Suprapubic skin (tissue), 4 donors: ENCODE measurements around the gene C12orf43. TPM values are rescaled to one million over a fixed set of nuclear protein-coding genes. Genes with fewer than 3 reads are reported as not detected.

ENCODE experiments used
- DNase-seq, 2 donors: peaks; one replicate each; pipeline ENCODE4 v3.0.0-alpha.2; 2019; ENCODE audit warnings: low spot score in 2 of 2
- H3K27ac ChIP-seq: fragments of 200-600 bp; sonication (generic); one replicate; pipeline ENCODE4 v1.5.1; 2019
- H3K27me3 ChIP-seq: fragments of 200-600 bp; sonication (generic); one replicate; pipeline ENCODE4 v1.5.1; 2019
- H3K36me3 ChIP-seq: fragments of 200-600 bp; sonication (generic); one replicate; pipeline ENCODE4 v1.5.1; 2019
- H3K4me1 ChIP-seq: fragments of 200-600 bp; sonication (generic); one replicate; pipeline ENCODE4 v1.5.1; 2019
- H3K4me3 ChIP-seq: fragments of 200-600 bp; sonication (generic); one replicate; pipeline ENCODE4 v1.5.1; 2019; ENCODE audit warnings: mild to moderate bottlenecking
- H3K9me3 ChIP-seq: fragments of 200-600 bp; sonication (generic); one replicate; pipeline ENCODE4 v1.5.1; 2019
- EP300 ChIP-seq: sonication (generic); formaldehyde crosslinking; IDR thresholded peaks from one replicate; pipeline ENCODE4 v1.6.1; 2017; ENCODE audit warnings: antibody characterized with exemption
- POLR2A ChIP-seq, 2 donors: fragments of 450-650 bp; IDR thresholded peaks; one replicate each; pipeline ENCODE4 v1.6.1; 2017; ENCODE audit warnings: antibody characterized with exemption in 2 of 2, mild to moderate bottlenecking in 2 of 2, moderate library complexity in 2 of 2
- POLR2AphosphoS5 ChIP-seq, 3 donors: sonication (generic); formaldehyde crosslinking; IDR thresholded peaks; one replicate each; pipeline ENCODE4 v1.6.1; 2017; ENCODE audit warnings: antibody characterized with exemption in 3 of 3
- WGBS: methylation state at CpG from one replicate; pipeline ENCODE4 v1.1.5; 2018; 5-methylcytosine and 5-hydroxymethylcytosine counted together
- total RNA-seq, 4 donors: library from RNA; depleted of rRNA; stranded (reverse); fragments of >200 nt; gene quantifications; one replicate each; pipeline ENCODE4 v1.1.0, GENCODE V29; 2016
- TF ChIP-seq, protein P1 (sequence below), 2 donors: fragments of 200-600 bp in 1 of 2; fragments of 450-650 bp in 1 of 2; sonication (generic) in 1 of 2; IDR thresholded peaks; one replicate each; pipeline ENCODE4 v1.5.1; 2016 to 2019; ENCODE audit warnings: antibody characterized with exemption in 2 of 2, mild to moderate bottlenecking in 1 of 2, moderate library complexity in 1 of 2

Gene C12orf43
- total RNA-seq, 4 donors from 2014 or later: 5.4 to 14.8 (median 7.1) TPM

DNA sequence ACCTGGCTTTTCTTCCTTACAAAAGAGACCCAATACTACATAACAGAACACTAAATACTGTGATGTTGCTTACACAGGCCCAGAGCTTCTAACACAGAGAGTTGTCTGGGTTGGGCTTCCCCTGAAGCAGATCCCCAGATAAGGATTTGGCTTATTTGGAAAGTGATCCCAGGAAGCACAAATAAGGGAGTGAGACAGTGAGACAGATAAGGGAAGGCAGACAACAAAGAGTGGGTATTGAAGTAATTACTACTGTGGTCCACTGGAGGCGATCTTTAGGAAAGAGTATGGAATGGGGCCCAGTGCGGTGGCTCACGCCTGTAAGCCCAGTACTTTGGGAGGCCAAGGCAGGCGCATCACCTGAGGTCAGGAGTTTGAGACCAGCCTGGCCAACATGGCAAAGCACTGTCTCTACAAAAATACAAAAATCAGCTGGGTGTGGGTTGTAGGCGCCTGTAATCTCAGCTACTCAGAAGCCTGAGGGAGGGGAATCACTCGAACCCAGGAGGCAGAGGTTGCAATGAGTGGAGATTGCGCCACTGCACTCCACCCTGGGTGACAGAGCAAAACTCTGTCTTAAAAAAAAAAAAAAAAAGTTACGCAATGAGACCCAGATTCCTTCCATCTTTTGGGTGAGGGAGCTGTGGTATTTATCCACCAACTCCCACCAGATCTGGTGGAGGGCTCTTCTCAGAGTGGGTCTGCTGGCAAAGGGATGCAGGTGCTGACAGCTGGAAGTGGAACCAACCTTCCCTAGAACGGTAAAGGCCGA is 10.2 kb upstream of the C12orf43 start:
- no peak for TF ChIP-seq POLR2AphosphoS5 (IDR thresholded peaks at IDR 0.05)
- TF ChIP-seq POLR2A (IDR thresholded peaks at IDR 0.05): no peak
- TF ChIP-seq, protein P1, sequence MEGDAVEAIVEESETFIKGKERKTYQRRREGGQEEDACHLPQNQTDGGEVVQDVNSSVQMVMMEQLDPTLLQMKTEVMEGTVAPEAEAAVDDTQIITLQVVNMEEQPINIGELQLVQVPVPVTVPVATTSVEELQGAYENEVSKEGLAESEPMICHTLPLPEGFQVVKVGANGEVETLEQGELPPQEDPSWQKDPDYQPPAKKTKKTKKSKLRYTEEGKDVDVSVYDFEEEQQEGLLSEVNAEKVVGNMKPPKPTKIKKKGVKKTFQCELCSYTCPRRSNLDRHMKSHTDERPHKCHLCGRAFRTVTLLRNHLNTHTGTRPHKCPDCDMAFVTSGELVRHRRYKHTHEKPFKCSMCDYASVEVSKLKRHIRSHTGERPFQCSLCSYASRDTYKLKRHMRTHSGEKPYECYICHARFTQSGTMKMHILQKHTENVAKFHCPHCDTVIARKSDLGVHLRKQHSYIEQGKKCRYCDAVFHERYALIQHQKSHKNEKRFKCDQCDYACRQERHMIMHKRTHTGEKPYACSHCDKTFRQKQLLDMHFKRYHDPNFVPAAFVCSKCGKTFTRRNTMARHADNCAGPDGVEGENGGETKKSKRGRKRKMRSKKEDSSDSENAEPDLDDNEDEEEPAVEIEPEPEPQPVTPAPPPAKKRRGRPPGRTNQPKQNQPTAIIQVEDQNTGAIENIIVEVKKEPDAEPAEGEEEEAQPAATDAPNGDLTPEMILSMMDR (IDR thresholded peaks at IDR 0.05): no peak
- no peak for TF ChIP-seq EP300
- H3K4me1 ChIP-seq: no peaks in the 10 kb centered on the region
- no peaks in the 10 kb centered on the region for H3K9me3 ChIP-seq
- 90% methylated on average over 10 of the region's 10 CpGs for WGBS
- H3K27me3 ChIP-seq: no peaks in the 10 kb centered on the region
- DNase-seq: no peak
- no peaks in the 10 kb centered on the region for H3K36me3 ChIP-seq
- H3K4me3 ChIP-seq: no peak overlapping the region
- H3K27ac ChIP-seq: no peak overlapping the region

DNA sequence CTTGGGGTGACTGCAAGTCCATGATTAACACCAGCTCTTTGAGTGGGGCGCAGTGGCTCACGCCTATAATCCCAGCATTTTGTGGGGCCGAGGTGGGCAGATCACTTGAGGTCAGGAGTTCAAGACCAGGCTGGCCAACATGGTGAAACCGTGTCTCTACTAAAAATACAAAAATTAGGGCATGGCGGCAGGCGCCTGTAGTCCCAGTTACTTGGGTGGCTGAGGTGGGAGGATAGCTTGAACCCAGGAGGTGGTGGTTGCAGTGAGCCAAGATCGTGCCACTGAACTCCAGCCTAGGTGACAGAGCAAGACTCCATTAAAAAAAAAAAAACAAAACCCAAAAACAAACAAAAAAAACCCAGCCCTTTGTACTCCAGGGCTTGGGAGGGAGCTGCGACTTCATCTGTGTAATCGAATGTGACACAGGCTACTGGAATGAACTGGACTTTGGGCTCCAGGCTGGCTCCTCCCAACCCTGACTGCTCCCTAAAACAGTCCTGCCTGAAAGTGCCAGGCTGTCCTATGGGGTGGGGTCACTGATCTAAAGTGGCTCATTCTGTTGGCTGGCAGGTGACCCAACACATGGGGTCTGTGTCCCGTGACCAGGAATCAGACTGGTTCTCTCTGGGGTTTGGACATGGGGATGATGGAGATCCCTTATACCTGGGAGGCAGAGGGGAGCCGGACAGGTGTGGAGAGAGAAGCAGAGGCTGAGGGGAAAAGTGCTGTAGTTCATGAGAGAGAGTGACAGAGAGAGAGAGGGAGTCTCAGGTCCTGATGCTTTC is 9.3 kb upstream of the C12orf43 start:
- Histone ChIP-seq H3K36me3 (no peaks in the 10 kb centered on the region), H3K4me3 (no peak overlapping the region), H3K9me3 (no peaks in the 10 kb centered on the region), H3K27me3 (no peaks in the 10 kb centered on the region), H3K4me1 (no peaks in the 10 kb centered on the region), H3K27ac (no peak overlapping the region)
- DNase-seq: no peak
- TF ChIP-seq, protein P1 (IDR thresholded peaks at IDR 0.05): no peak
- no peak for TF ChIP-seq POLR2A (IDR thresholded peaks at IDR 0.05)
- no peak for TF ChIP-seq EP300
- TF ChIP-seq POLR2AphosphoS5 (IDR thresholded peaks at IDR 0.05): no peak
- 94% methylated on average over 11 of the region's 11 CpGs for WGBS

DNA sequence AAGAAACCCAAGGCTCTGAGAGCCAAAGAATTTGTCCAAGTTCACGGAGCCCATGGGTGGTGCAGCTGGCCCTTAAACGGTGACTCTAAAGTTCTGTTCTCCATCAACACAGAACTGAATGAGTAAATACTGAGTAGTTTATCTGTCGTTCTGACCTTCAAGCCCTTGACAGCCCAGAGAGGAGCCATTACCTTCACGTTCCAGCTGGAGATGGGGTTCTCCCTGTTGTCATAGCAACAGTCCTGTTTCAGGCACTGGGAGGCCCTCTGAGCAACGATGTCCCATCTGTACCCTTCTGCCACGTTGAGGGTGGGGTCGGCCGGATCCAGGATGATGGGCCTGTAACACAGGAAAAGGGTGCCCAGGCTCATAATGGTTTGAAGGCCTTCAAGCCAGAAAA is 7.5 kb upstream of the C12orf43 start:
- TF ChIP-seq, protein P1 (IDR thresholded peaks at IDR 0.05): no peak
- TF ChIP-seq EP300 (no peak), POLR2A (IDR thresholded peaks at IDR 0.05) (no peak), POLR2AphosphoS5 (IDR thresholded peaks at IDR 0.05) (no peak)
- 74% methylated on average over 8 of the region's 8 CpGs for WGBS

DNA sequence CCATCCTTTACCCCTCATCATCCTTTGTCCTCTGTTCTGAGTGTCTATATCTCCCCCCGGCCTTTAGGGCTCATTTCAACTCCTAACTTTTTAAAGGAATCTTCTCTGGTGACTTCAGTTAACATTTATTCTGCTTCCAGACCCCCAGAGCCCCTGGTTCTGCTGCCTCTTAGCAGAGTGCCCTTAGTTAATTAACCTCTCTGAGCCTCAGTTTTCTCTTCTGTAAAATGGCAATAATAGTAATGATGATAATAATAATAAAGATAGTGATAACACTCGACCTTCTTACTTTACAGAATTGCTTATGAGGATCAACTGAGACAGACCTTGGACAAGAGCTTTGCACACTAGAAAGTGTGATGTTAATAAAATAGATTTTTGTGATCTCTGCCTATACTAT is 6.4 kb upstream of the C12orf43 start:
- Histone ChIP-seq H3K27ac (no peak overlapping the region), H3K36me3 (no peaks in the 10 kb centered on the region), H3K4me3 (no peak overlapping the region), H3K27me3 (no peaks in the 10 kb centered on the region), H3K9me3 (no peaks in the 10 kb centered on the region), H3K4me1 (no peaks in the 10 kb centered on the region)
- no peak for DNase-seq
- 74% methylated on average over 2 of the region's 2 CpGs for WGBS
- no peak for TF ChIP-seq EP300
- TF ChIP-seq, protein P1 (IDR thresholded peaks at IDR 0.05): no peak
- no peak for TF ChIP-seq POLR2AphosphoS5 (IDR thresholded peaks at IDR 0.05)
- TF ChIP-seq POLR2A (IDR thresholded peaks at IDR 0.05): no peak

More for the DNA sequence above, 7.5 kb upstream of the C12orf43 start:
- Histone ChIP-seq H3K9me3 (no peaks in the 10 kb centered on the region), H3K27ac (no peak overlapping the region), H3K36me3 (no peaks in the 10 kb centered on the region), H3K4me3 (no peak overlapping the region), H3K27me3 (no peaks in the 10 kb centered on the region), H3K4me1 (no peaks in the 10 kb centered on the region)
- DNase-seq: no peak

DNA sequence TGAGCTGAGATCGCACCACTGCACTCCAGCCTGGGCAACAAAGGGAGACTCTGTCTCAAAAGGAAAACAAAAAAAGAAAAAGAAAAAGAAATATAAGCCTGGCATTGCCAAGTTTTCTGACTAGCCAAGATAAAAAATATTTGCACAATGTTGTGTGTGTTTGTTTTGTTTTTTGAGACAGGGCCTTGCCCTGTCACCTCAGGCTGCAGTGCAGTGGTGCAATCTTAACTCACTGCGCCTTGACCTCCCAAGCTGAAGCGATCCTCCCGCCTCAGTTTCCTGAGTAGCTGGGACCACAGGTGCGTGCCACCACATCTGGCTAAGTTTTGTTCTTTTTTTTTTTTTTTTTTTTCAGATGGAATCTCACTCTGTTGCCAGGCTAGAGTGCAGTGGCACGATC is 5.5 kb upstream of the C12orf43 start:
- no peaks in the 10 kb centered on the region for H3K9me3 ChIP-seq
- no peaks in the 10 kb centered on the region for H3K27me3 ChIP-seq
- TF ChIP-seq POLR2A (IDR thresholded peaks at IDR 0.05) (no peak), EP300 (no peak), POLR2AphosphoS5 (IDR thresholded peaks at IDR 0.05) (no peak)
- TF ChIP-seq, protein P1 (IDR thresholded peaks at IDR 0.05): no peak
- DNase-seq: no peak
- no peaks in the 10 kb centered on the region for H3K36me3 ChIP-seq
- no peak overlapping the region for H3K4me3 ChIP-seq
- WGBS: 82% methylated on average over 6 of the region's 6 CpGs
- H3K4me1 ChIP-seq: no peaks in the 10 kb centered on the region
- no peak overlapping the region for H3K27ac ChIP-seq
